GM23338 (cell line): ENCODE results near the gene ZNF529. TPM values are rescaled to one million over a fixed set of nuclear protein-coding genes. Genes with fewer than 3 reads are reported as not detected.
A peak's percentile ranks its signal among the peaks of the same experiment; 100 is the strongest.

Source experiments
- ATAC-seq: fragments of 200-7000 bp; cut with Tn5 transposase; 3 replicates; pipeline ENCODE4 v1.9.1; 2020
- DNase-seq: peaks from one replicate; pipeline ENCODE4 v3.0.0-alpha.2; 2015; ENCODE audit warnings: low spot score
- H2AFZ ChIP-seq: fragments of 200-600 bp; sonication (generic); 2 replicates; pipeline ENCODE4 v1.8.0; 2016; ENCODE audit warnings: antibody characterized with exemption, mild to moderate bottlenecking, moderate library complexity
- H3F3A ChIP-seq: fragments of 200-600 bp; sonication (generic); replicated peaks from 2 replicates; pipeline ENCODE4 v1.8.0; 2017; ENCODE audit warnings: antibody characterized with exemption, mixed run types, low read depth
- H3K27ac ChIP-seq: fragments of 200-600 bp; sonication (generic); 2 replicates; pipeline ENCODE4 v1.6.1; 2016; ENCODE audit warnings: low read depth
- H3K27me3 ChIP-seq: fragments of 200-600 bp; sonication (generic); 2 replicates; pipeline ENCODE4 v1.8.0; 2016; ENCODE audit warnings: mild to moderate bottlenecking, mixed run types, moderate library complexity; ENCODE audit not compliant: insufficient read depth
- H3K36me3 ChIP-seq: fragments of 200-600 bp; sonication (generic); 2 replicates; pipeline ENCODE4 v1.8.0; 2016; ENCODE audit warnings: mild to moderate bottlenecking; ENCODE audit not compliant: insufficient read depth
- H3K4me1 ChIP-seq: fragments of 200-600 bp; sonication (generic); 2 replicates; pipeline ENCODE4 v1.8.0; 2016; ENCODE audit warnings: mild to moderate bottlenecking, moderate library complexity; ENCODE audit not compliant: insufficient read depth
- H3K4me2 ChIP-seq: fragments of 200-600 bp; sonication (generic); 2 replicates; pipeline ENCODE4 v1.7.1; 2017; ENCODE audit warnings: mixed run types
- H3K4me3 ChIP-seq: fragments of 200-600 bp; sonication (generic); 2 replicates; pipeline ENCODE4 v1.6.1; 2016; ENCODE audit warnings: mixed run types
- H3K79me2 ChIP-seq: fragments of 200-600 bp; sonication (generic); replicated peaks from 2 replicates; pipeline ENCODE4 v1.8.0; 2017; ENCODE audit warnings: mild to moderate bottlenecking; ENCODE audit not compliant: insufficient read depth
- H3K9me2 ChIP-seq: fragments of 200-600 bp; sonication (generic); 2 replicates; pipeline ENCODE4 v1.8.0; 2017; ENCODE audit not compliant: insufficient read depth
- H4K20me1 ChIP-seq: fragments of 200-600 bp; sonication (generic); replicated peaks from 2 replicates; pipeline ENCODE4 v1.8.0; 2017; ENCODE audit warnings: mild to moderate bottlenecking; ENCODE audit not compliant: insufficient read depth
- H3K27ac Mint-ChIP-seq: 2 replicates; pipeline ENCODE4 v1.8.0; 2020; ENCODE audit warnings: inconsistent platforms, mild to moderate bottlenecking, moderate library complexity, mixed read lengths
- H3K27me3 Mint-ChIP-seq: 3 replicates; pipeline ENCODE4 v1.8.0; 2022; ENCODE audit warnings: low read depth, mild to moderate bottlenecking, moderate library complexity, mixed read lengths, inconsistent platforms; ENCODE audit not compliant: insufficient read depth, poor library complexity
- H3K36me3 Mint-ChIP-seq: 3 replicates; pipeline ENCODE4 v1.8.0; 2021; ENCODE audit warnings: low read depth, mild to moderate bottlenecking, inconsistent platforms, moderate library complexity, mixed read lengths
- H3K4me1 Mint-ChIP-seq: 3 replicates; pipeline ENCODE4 v1.8.0; 2020; ENCODE audit warnings: mild to moderate bottlenecking, inconsistent platforms, mixed read lengths
- H3K4me3 Mint-ChIP-seq: 3 replicates; pipeline ENCODE4 v1.8.0; 2021; ENCODE audit warnings: moderate library complexity, mild to moderate bottlenecking, inconsistent platforms, mixed read lengths
- H3K9me3 Mint-ChIP-seq: 3 replicates; pipeline ENCODE4 v1.8.0; 2020; ENCODE audit warnings: moderate library complexity, mild to moderate bottlenecking, inconsistent platforms, mixed read lengths
- EZH2phosphoT487 ChIP-seq: fragments of 200-600 bp; sonication (generic); IDR thresholded peaks from one replicate; pipeline ENCODE4 v1.8.1; 2018; ENCODE audit warnings: antibody characterized with exemption; ENCODE audit not compliant: unreplicated experiment
- JUNB ChIP-seq: IDR thresholded peaks from one replicate; pipeline ENCODE4 v1.6.1; 2016; ENCODE audit warnings: antibody characterized with exemption; ENCODE audit not compliant: unreplicated experiment
- POLR2AphosphoS5 ChIP-seq: IDR thresholded peaks from 2 replicates; pipeline ENCODE4 v1.6.1; 2016; ENCODE audit warnings: antibody characterized with exemption, low read depth
- REST ChIP-seq: IDR thresholded peaks from one replicate; pipeline ENCODE4 v1.6.1; 2018; ENCODE audit warnings: antibody characterized with exemption; ENCODE audit not compliant: unreplicated experiment
- STAT1 ChIP-seq: IDR thresholded peaks from one replicate; pipeline ENCODE4 v1.6.1; 2016; ENCODE audit warnings: antibody characterized with exemption; ENCODE audit not compliant: unreplicated experiment
- ZNF114 ChIP-seq: fragments of 250-450 bp; sonication (Bioruptor Pico); IDR thresholded peaks from 2 replicates; pipeline ENCODE4 v1.5.0; 2020; ENCODE audit warnings: mild to moderate bottlenecking, moderate library complexity
- ZNF331 ChIP-seq: fragments of 250-450 bp; sonication (Bioruptor Pico); IDR thresholded peaks from 2 replicates; pipeline ENCODE4 v1.5.0; 2020; ENCODE audit warnings: low read depth, mild to moderate bottlenecking, moderate library complexity
- ZNF462 ChIP-seq: fragments of 250-450 bp; sonication (Bioruptor Pico); IDR thresholded peaks from 2 replicates; pipeline ENCODE4 v1.5.0; 2020; ENCODE audit warnings: mild to moderate bottlenecking, moderate library complexity
- polyA plus RNA-seq: library from polyadenylated mRNA; unstranded; fragments of >200 nt; fragmentation: Nextera tagmentation; extraction: Ambion mirVana; gene quantifications from 2 replicates; pipeline ENCODE4 v1.2.1, GENCODE V29; 2016
- total RNA-seq: library from RNA; depleted of rRNA; stranded (reverse); fragments of >200 nt; shearing (Covaris generic); gene quantifications from 2 replicates; pipeline ENCODE4 v1.2.3, GENCODE V29; 2014

The ZNF529 gene
- total and polyA plus RNA-seq, 2 experiments from 2014 or later = 9.2 to 16.5 TPM

- H3K4me3 Mint-ChIP-seq = no peak overlapping the region
- H3K36me3 Mint-ChIP-seq = peaks cover 98% of the 10 kb centered on the region
- no peak overlapping the region for H3K4me2 ChIP-seq
- DNase-seq (no peak), ATAC-seq (no peak)
- H3K4me3 ChIP-seq = no peak overlapping the region
- H3K27ac ChIP-seq = no peak overlapping the region
- H3K79me2 ChIP-seq = peaks cover 91% of the 10 kb centered on the region
- H3K27ac Mint-ChIP-seq = no peak overlapping the region
- H4K20me1 ChIP-seq = 0 out of 2 replicates have a peak, but pooled peaks cover 4% of the 10 kb centered on the region
- H3K36me3 ChIP-seq = 0 out of 2 replicates have a peak, but pooled peaks cover 5% of the 10 kb centered on the region
- no peaks in the 10 kb centered on the region for H3K4me1 Mint-ChIP-seq
- no peak overlapping the region for H2AFZ ChIP-seq
- H3K9me2 ChIP-seq = no peaks in the 10 kb centered on the region
- peaks cover 64% of the 10 kb centered on the region for H3K9me3 Mint-ChIP-seq
- TF ChIP-seq EZH2phosphoT487 (no peak), REST (no peak), ZNF114 (CRISPR knock-in tag) (no peak), JUNB (no peak), ZNF331 (CRISPR knock-in tag) (no peak)
- H3K4me1 ChIP-seq = no peaks in the 10 kb centered on the region
- peaks cover 2% of the 10 kb centered on the region for H3K27me3 Mint-ChIP-seq
- no peaks in the 10 kb centered on the region for H3F3A ChIP-seq
- H3K27me3 ChIP-seq = no peaks in the 10 kb centered on the region
Measured at GRCh38 chr19:36564391-36564790, 8.7 kb downstream of the ZNF529 start.

GRCh38 chr19:36547001-36547732 lies 25.9 kb downstream of the ZNF529 start:
- Histone ChIP-seq H4K20me1 (no peaks in the 10 kb centered on the region), H3K4me2 (no peak overlapping the region), H3K36me3 (peaks cover 88% of the 10 kb centered on the region), H3K9me2 (no peaks in the 10 kb centered on the region), H3K27me3 (no peaks in the 10 kb centered on the region), H3K4me3 (no peak overlapping the region), H3K4me1 (no peaks in the 10 kb centered on the region), H3F3A (no peaks in the 10 kb centered on the region), H3K79me2 (no peaks in the 10 kb centered on the region), H3K27ac (no peak overlapping the region), H2AFZ (no peak overlapping the region)
- DNase-seq = peak; percentile 34
- Mint-ChIP-seq H3K27me3 (no peaks in the 10 kb centered on the region), H3K4me1 (no peaks in the 10 kb centered on the region), H3K4me3 (no peak overlapping the region), H3K36me3 (peaks cover 100% of the 10 kb centered on the region), H3K9me3 (peaks cover 98% of the 10 kb centered on the region), H3K27ac (no peak overlapping the region)
- TF ChIP-seq ZNF462 = no peak
- no peak for TF ChIP-seq ZNF331 (CRISPR knock-in tag)
- no peak for TF ChIP-seq POLR2AphosphoS5
- TF ChIP-seq STAT1 = no peak
- ATAC-seq = no peak
